Smooth muscle cell (in vitro differentiated cells): ENCODE results near the gene OR2D2. TPM values are rescaled to one million over a fixed set of nuclear protein-coding genes. Genes with fewer than 3 reads are reported as not detected.

Experiments used
- DNase-seq: peaks from one replicate; lab custom pipeline; 2025; ENCODE audit not compliant: unreplicated experiment; lab: John Stamatoyannopoulos, UW
- H2AFZ ChIP-seq: fragments of 200-600 bp; sonication (generic); 2 replicates; pipeline ENCODE4 v1.6.0; 2016; ENCODE audit warnings: antibody characterized with exemption, low read depth, mild to moderate bottlenecking
- H3F3A ChIP-seq: fragments of 200-600 bp; sonication (generic); 2 replicates; pipeline ENCODE4 v1.6.0; 2017; ENCODE audit warnings: antibody characterized with exemption, low read depth
- H3K27ac ChIP-seq: fragments of 200-600 bp; sonication (generic); 2 replicates; pipeline ENCODE4 v1.5.1; 2016; ENCODE audit warnings: low read depth, mild to moderate bottlenecking
- H3K27me3 ChIP-seq: fragments of 200-600 bp; sonication (generic); 2 replicates; pipeline ENCODE4 v1.6.1; 2016; ENCODE audit warnings: low read depth, mild to moderate bottlenecking
- H3K36me3 ChIP-seq: fragments of 200-600 bp; sonication (generic); 2 replicates; pipeline ENCODE4 v1.5.1; 2016; ENCODE audit warnings: low read depth
- H3K4me1 ChIP-seq: fragments of 200-600 bp; sonication (generic); 2 replicates; pipeline ENCODE4 v1.5.1; 2016; ENCODE audit warnings: low read depth
- H3K4me2 ChIP-seq: fragments of 200-600 bp; sonication (generic); 2 replicates; pipeline ENCODE4 v1.6.0; 2016; ENCODE audit warnings: mild to moderate bottlenecking
- H3K4me3 ChIP-seq: fragments of 200-600 bp; sonication (generic); 2 replicates; pipeline ENCODE4 v1.5.1; 2016; ENCODE audit warnings: mild to moderate bottlenecking
- H3K79me2 ChIP-seq: fragments of 200-600 bp; sonication (generic); 2 replicates; pipeline ENCODE4 v1.6.0; 2016; ENCODE audit warnings: low read depth, mild to moderate bottlenecking
- H3K9ac ChIP-seq: fragments of 200-600 bp; sonication (generic); 2 replicates; pipeline ENCODE4 v1.6.0; 2016; ENCODE audit warnings: low read depth
- H3K9me3 ChIP-seq: fragments of 200-600 bp; sonication (generic); replicated peaks from 2 replicates; pipeline ENCODE4 v1.5.1; 2016; ENCODE audit warnings: low read depth
- H4K20me1 ChIP-seq: fragments of 200-600 bp; sonication (generic); 2 replicates; pipeline ENCODE4 v1.6.0; 2016; ENCODE audit warnings: low read depth
- WGBS: methylation state at CpG from one replicate; pipeline ENCODE4 v1.1.7; 2016; ENCODE audit warnings: low lambda C conversion rate; 5-methylcytosine and 5-hydroxymethylcytosine counted together
- polyA plus RNA-seq: library from polyadenylated mRNA; unstranded; fragments of >200 nt; fragmentation: Nextera tagmentation; extraction: Ambion mirVana; gene quantifications from 2 replicates; pipeline ENCODE4 v1.2.1, GENCODE V29; 2016
- total RNA-seq: library from RNA; depleted of rRNA; stranded (reverse); fragments of >200 nt; gene quantifications from 2 replicates; pipeline ENCODE4 v1.2.3, GENCODE V29; 2014
- TF ChIP-seq, protein P1 (sequence below): fragments of 200-600 bp; sonication (generic); IDR thresholded peaks from 2 replicates; pipeline ENCODE4 v1.5.1; 2017; ENCODE audit warnings: borderline replicate concordance, mild to moderate bottlenecking, antibody characterized with exemption; ENCODE audit not compliant: insufficient read depth, poor library complexity, severe bottlenecking

The OR2D2 gene
- total and polyA plus RNA-seq, 2 experiments from 2014 or later, result 0.13 TPM; not detected in 1

GRCh38 chr11:6898911-6899310 is 6.6 kb upstream of the OR2D2 start:
- Histone ChIP-seq H3K9me3 (no peaks in the 10 kb centered on the region), H3K27ac (no peak overlapping the region), H3K4me2 (no peak overlapping the region), H3K4me3 (no peak overlapping the region), H3K4me1 (no peaks in the 10 kb centered on the region), H3K79me2 (no peaks in the 10 kb centered on the region), H3K9ac (no peak overlapping the region), H2AFZ (no peak overlapping the region), H3K36me3 (no peaks in the 10 kb centered on the region), H3K27me3 (no peaks in the 10 kb centered on the region), H3F3A (no peaks in the 10 kb centered on the region), H4K20me1 (no peaks in the 10 kb centered on the region)
- DNase-seq, result no peak
- 86% methylated on average over 1 of the region's 1 CpG for WGBS
- TF ChIP-seq, protein P1, sequence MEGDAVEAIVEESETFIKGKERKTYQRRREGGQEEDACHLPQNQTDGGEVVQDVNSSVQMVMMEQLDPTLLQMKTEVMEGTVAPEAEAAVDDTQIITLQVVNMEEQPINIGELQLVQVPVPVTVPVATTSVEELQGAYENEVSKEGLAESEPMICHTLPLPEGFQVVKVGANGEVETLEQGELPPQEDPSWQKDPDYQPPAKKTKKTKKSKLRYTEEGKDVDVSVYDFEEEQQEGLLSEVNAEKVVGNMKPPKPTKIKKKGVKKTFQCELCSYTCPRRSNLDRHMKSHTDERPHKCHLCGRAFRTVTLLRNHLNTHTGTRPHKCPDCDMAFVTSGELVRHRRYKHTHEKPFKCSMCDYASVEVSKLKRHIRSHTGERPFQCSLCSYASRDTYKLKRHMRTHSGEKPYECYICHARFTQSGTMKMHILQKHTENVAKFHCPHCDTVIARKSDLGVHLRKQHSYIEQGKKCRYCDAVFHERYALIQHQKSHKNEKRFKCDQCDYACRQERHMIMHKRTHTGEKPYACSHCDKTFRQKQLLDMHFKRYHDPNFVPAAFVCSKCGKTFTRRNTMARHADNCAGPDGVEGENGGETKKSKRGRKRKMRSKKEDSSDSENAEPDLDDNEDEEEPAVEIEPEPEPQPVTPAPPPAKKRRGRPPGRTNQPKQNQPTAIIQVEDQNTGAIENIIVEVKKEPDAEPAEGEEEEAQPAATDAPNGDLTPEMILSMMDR, result no peak

GRCh38 chr11:6895010-6895409 is 2.7 kb upstream of the OR2D2 start:
- no peaks in the 10 kb centered on the region for H3K36me3 ChIP-seq
- H3K4me2 ChIP-seq, result no peak overlapping the region
- no peak for DNase-seq
- no peak overlapping the region for H3K27ac ChIP-seq
- TF ChIP-seq, protein P1, result no peak
- no peaks in the 10 kb centered on the region for H3F3A ChIP-seq
- no peaks in the 10 kb centered on the region for H3K4me1 ChIP-seq
- H3K9ac ChIP-seq, result no peak overlapping the region
- no peaks in the 10 kb centered on the region for H3K79me2 ChIP-seq
- H2AFZ ChIP-seq, result no peak overlapping the region
- H4K20me1 ChIP-seq, result no peaks in the 10 kb centered on the region
- H3K27me3 ChIP-seq, result no peaks in the 10 kb centered on the region
- H3K9me3 ChIP-seq, result no peaks in the 10 kb centered on the region
- H3K4me3 ChIP-seq, result no peak overlapping the region

GRCh38 chr11:6894097-6894496 is 1.8 kb upstream of the OR2D2 start:
- no peaks in the 10 kb centered on the region for H3K36me3 ChIP-seq
- H3K9me3 ChIP-seq, result no peaks in the 10 kb centered on the region
- TF ChIP-seq, protein P1, result no peak
- H3K4me1 ChIP-seq, result no peaks in the 10 kb centered on the region
- no peaks in the 10 kb centered on the region for H3F3A ChIP-seq
- no peak overlapping the region for H3K27ac ChIP-seq
- H3K4me3 ChIP-seq, result no peak overlapping the region
- no peak for DNase-seq
- H4K20me1 ChIP-seq, result no peaks in the 10 kb centered on the region
- H2AFZ ChIP-seq, result no peak overlapping the region
- H3K4me2 ChIP-seq, result no peak overlapping the region
- no peaks in the 10 kb centered on the region for H3K27me3 ChIP-seq
- H3K9ac ChIP-seq, result no peak overlapping the region
- H3K79me2 ChIP-seq, result no peaks in the 10 kb centered on the region

DNA sequence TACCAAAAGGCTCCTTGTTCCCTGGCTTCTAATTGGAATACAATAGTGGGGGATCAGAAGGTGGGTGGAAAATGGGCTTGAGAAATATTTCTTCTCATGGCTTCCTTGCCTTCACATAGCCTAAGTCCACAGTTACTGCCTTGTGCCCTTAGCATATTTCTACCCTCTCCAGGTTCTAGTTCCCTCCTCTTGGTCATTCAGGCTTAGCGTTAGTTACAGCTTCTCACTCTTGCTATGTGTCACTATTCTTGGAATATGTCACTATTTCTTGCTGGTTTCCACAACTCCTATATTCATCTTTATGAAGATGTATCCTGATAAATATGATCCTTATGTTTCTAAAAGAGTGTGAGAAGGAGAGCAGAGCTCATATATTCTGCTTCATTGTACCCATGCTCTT is 2.5 kb downstream of the OR2D2 start:
- Histone ChIP-seq H3F3A (no peaks in the 10 kb centered on the region), H3K79me2 (no peaks in the 10 kb centered on the region), H2AFZ (no peak overlapping the region), H3K27ac (no peak overlapping the region), H3K4me2 (no peak overlapping the region), H3K9me3 (no peaks in the 10 kb centered on the region), H4K20me1 (no peaks in the 10 kb centered on the region), H3K27me3 (no peaks in the 10 kb centered on the region), H3K4me3 (no peak overlapping the region), H3K36me3 (no peaks in the 10 kb centered on the region), H3K4me1 (no peaks in the 10 kb centered on the region), H3K9ac (no peak overlapping the region)
- WGBS, result 88% methylated on average over 1 of the region's 1 CpG
- TF ChIP-seq, protein P1, result no peak
- no peak for DNase-seq
